Ascending aorta (tissue), 2 donors: ENCODE measurements around the gene JAZF1. TPM values are rescaled to one million over a fixed set of nuclear protein-coding genes. Genes with fewer than 3 reads are reported as not detected.

Source experiments
- DNase-seq, 2 donors: peaks; one replicate each; pipeline ENCODE4 v3.0.0-alpha.2; 2019; ENCODE audit warnings: low spot score in 2 of 2
- H3K27ac ChIP-seq, 2 donors: fragments of 200-600 bp; sonication (generic); one replicate each; pipeline ENCODE4 v1.5.1; 2016 to 2017; ENCODE audit warnings: mild to moderate bottlenecking in 1 of 2
- H3K27me3 ChIP-seq: fragments of 200-600 bp; sonication (generic); one replicate; pipeline ENCODE4 v1.5.1; 2017
- H3K36me3 ChIP-seq, 2 donors: fragments of 200-600 bp; sonication (generic); one replicate each; pipeline ENCODE4 v1.5.1; 2016
- H3K4me1 ChIP-seq, 2 donors: fragments of 200-600 bp; sonication (generic); one replicate each; pipeline ENCODE4 v1.5.1; 2016 to 2017; ENCODE audit warnings: mild to moderate bottlenecking in 1 of 2
- H3K4me3 ChIP-seq, 2 donors: fragments of 200-600 bp; sonication (generic); one replicate each; pipeline ENCODE4 v1.5.1; 2016 to 2017; ENCODE audit warnings: mild to moderate bottlenecking in 1 of 2
- H3K9me3 ChIP-seq, 2 donors: fragments of 200-600 bp; sonication (generic); one replicate each; pipeline ENCODE4 v1.5.1; 2016
- CTCF ChIP-seq, 3 experiments: fragments of 200-600 bp in 2 of 3; fragments of 450-650 bp in 1 of 3; sonication (generic) in 2 of 3; IDR thresholded peaks; one replicate each; pipeline ENCODE4 v1.5.1; 2016 to 2019; ENCODE audit warnings: antibody characterized with exemption in 3 of 3, mild to moderate bottlenecking in 1 of 3, moderate library complexity in 1 of 3
- intact Hi-C: fragments of 100-400 bp; cut with DNase I; formaldehyde crosslinking; loops from one replicate; pipeline ENCODE4 v1.15.1; 2023
- total RNA-seq: library from RNA; depleted of rRNA; stranded (reverse); fragments of >200 nt; gene quantifications from one replicate; pipeline ENCODE4 v1.1.0, GENCODE V29; 2016

Gene JAZF1
- total RNA-seq, 1 donor from 2014 or later, result 37.7 TPM

- Histone ChIP-seq H3K4me1 (peaks cover 0 to 4% of the 10 kb centered on the region in 2 donors), H3K36me3 (no peaks in the 10 kb centered on the region), H3K27ac (no peak overlapping the region), H3K27me3 (no peaks in the 10 kb centered on the region), H3K4me3 (no peak overlapping the region), H3K9me3 (no peaks in the 10 kb centered on the region)
- no peak for TF ChIP-seq CTCF (IDR thresholded peaks at IDR 0.05)
- no peak for DNase-seq
- intact Hi-C loops, result no loop called here
These were observed 262.1 kb downstream of the JAZF1 start for GRCh38 chr7:27918503-27918902.

GRCh38 chr7:27917774-27918314 lies 262.8 kb downstream of the JAZF1 start:
- intact Hi-C loops, result no loop called here
- peaks cover 0 to 4% of the 10 kb centered on the region in 2 donors for H3K4me1 ChIP-seq

GRCh38 chr7:27917119-27917518 lies 263.5 kb downstream of the JAZF1 start:
- H3K36me3 ChIP-seq, result no peaks in the 10 kb centered on the region
- DNase-seq, result no peak
- peaks cover 0 to 4% of the 10 kb centered on the region in 2 donors for H3K4me1 ChIP-seq
- no peaks in the 10 kb centered on the region for H3K9me3 ChIP-seq
- H3K27ac ChIP-seq, result no peak overlapping the region
- intact Hi-C loops, result no loop called here
- no peak overlapping the region for H3K4me3 ChIP-seq
- no peaks in the 10 kb centered on the region for H3K27me3 ChIP-seq
- TF ChIP-seq CTCF (IDR thresholded peaks at IDR 0.05), result no peak

More at GRCh38 chr7:27917774-27918314, 262.8 kb downstream of the JAZF1 start:
- H3K27me3 ChIP-seq, result no peaks in the 10 kb centered on the region
- no peaks in the 10 kb centered on the region for H3K36me3 ChIP-seq
- H3K9me3 ChIP-seq, result no peaks in the 10 kb centered on the region
- H3K4me3 ChIP-seq, result no peak overlapping the region
- DNase-seq, result no peak
- no peak for TF ChIP-seq CTCF (IDR thresholded peaks at IDR 0.05)
- H3K27ac ChIP-seq, result no peak overlapping the region

GRCh38 chr7:27916372-27916771 lies 264.2 kb downstream of the JAZF1 start:
- DNase-seq, result no peak
- H3K27me3 ChIP-seq, result no peaks in the 10 kb centered on the region
- intact Hi-C loops, result no loop called here
- no peaks in the 10 kb centered on the region for H3K36me3 ChIP-seq
- H3K4me3 ChIP-seq, result no peak overlapping the region
- no peaks in the 10 kb centered on the region for H3K9me3 ChIP-seq
- peaks cover 0 to 4% of the 10 kb centered on the region in 2 donors for H3K4me1 ChIP-seq
- TF ChIP-seq CTCF (IDR thresholded peaks at IDR 0.05), result no peak
- H3K27ac ChIP-seq, result no peak overlapping the region

- H3K4me1 ChIP-seq, result no peaks in the 10 kb centered on the region
- DNase-seq, result no peak
- H3K4me3 ChIP-seq, result no peak overlapping the region
- TF ChIP-seq CTCF (IDR thresholded peaks at IDR 0.05), result no peak
- H3K36me3 ChIP-seq, result no peaks in the 10 kb centered on the region
- H3K9me3 ChIP-seq, result no peaks in the 10 kb centered on the region
- no peak overlapping the region for H3K27ac ChIP-seq
- no peaks in the 10 kb centered on the region for H3K27me3 ChIP-seq
- intact Hi-C loops, result no loop called here
These were observed 266.2 kb downstream of the JAZF1 start for GRCh38 chr7:27914409-27914808.

- TF ChIP-seq CTCF (IDR thresholded peaks at IDR 0.05), result no peak
- no peak overlapping the region for H3K4me3 ChIP-seq
- H3K4me1 ChIP-seq, result no peaks in the 10 kb centered on the region
- H3K27ac ChIP-seq, result no peak overlapping the region
- H3K36me3 ChIP-seq, result no peaks in the 10 kb centered on the region
- H3K9me3 ChIP-seq, result no peaks in the 10 kb centered on the region
- intact Hi-C loops, result no loop called here
- no peaks in the 10 kb centered on the region for H3K27me3 ChIP-seq
- no peak for DNase-seq
These were observed 267.8 kb downstream of the JAZF1 start for GRCh38 chr7:27912751-27913150.
